SK-N-SH treated with all-trans-retinoic acid at 6 μM for 48 hours (cell line): ENCODE results near the gene MYCN.

ENCODE experiments used
- ATAC-seq: fragments of 200-7000 bp; cut with Tn5 transposase; 3 replicates; pipeline ENCODE4 v1.9.1; 2020; ENCODE audit warnings: mild to moderate bottlenecking, moderate library complexity
- BACH2 ChIP-seq: fragments of 250-450 bp; sonication (Bioruptor Pico); IDR thresholded peaks from 2 replicates; pipeline ENCODE4 v1.9.0; 2021; ENCODE audit warnings: mild to moderate bottlenecking, borderline replicate concordance
- CREB5 ChIP-seq: fragments of 250-450 bp; sonication (Bioruptor Pico); IDR thresholded peaks from 2 replicates; pipeline ENCODE4 v1.5.1; 2020; ENCODE audit warnings: low read depth, mild to moderate bottlenecking, moderate library complexity
- CSDC2 ChIP-seq: fragments of 250-450 bp; sonication (Bioruptor Pico); IDR thresholded peaks from 2 replicates; pipeline ENCODE4 v1.5.0; 2020; ENCODE audit warnings: mild to moderate bottlenecking, moderate library complexity
- ESRRG ChIP-seq: fragments of 250-450 bp; sonication (Bioruptor Pico); IDR thresholded peaks from 2 replicates; pipeline ENCODE4 v1.6.1; 2021; ENCODE audit warnings: mild to moderate bottlenecking
- GLIS3 ChIP-seq: fragments of 250-450 bp; sonication (Bioruptor Pico); IDR thresholded peaks from 2 replicates; pipeline ENCODE4 v1.5.0; 2020; ENCODE audit warnings: mild to moderate bottlenecking, moderate library complexity
- ISL1 ChIP-seq: fragments of 250-450 bp; sonication (Bioruptor Pico); IDR thresholded peaks from 2 replicates; pipeline ENCODE4 v2.1.2; 2022; ENCODE audit warnings: mild to moderate bottlenecking, moderate library complexity
- OSR1 ChIP-seq: fragments of 250-450 bp; sonication (Bioruptor Pico); IDR thresholded peaks from 2 replicates; pipeline ENCODE4 v1.8.0; 2022; ENCODE audit warnings: moderate library complexity, mild to moderate bottlenecking, inconsistent platforms
- PPARA ChIP-seq: fragments of 250-450 bp; sonication (Bioruptor Pico); IDR thresholded peaks from 2 replicates; pipeline ENCODE4 v1.5.0; 2020; ENCODE audit warnings: mild to moderate bottlenecking, borderline replicate concordance
- RARB ChIP-seq: fragments of 250-450 bp; sonication (Bioruptor Pico); IDR thresholded peaks from 2 replicates; pipeline ENCODE4 v1.8.0; 2021; ENCODE audit warnings: mild to moderate bottlenecking, moderate library complexity
- SNAI2 ChIP-seq: fragments of 250-450 bp; sonication (Bioruptor Pico); IDR thresholded peaks from 2 replicates; pipeline ENCODE4 v1.5.0; 2020; ENCODE audit warnings: mild to moderate bottlenecking, moderate library complexity
- TCF4 ChIP-seq: fragments of 250-450 bp; sonication (Bioruptor Pico); IDR thresholded peaks from 2 replicates; pipeline ENCODE4 v1.8.0; 2021; ENCODE audit warnings: mild to moderate bottlenecking, moderate library complexity, borderline replicate concordance
- TOX ChIP-seq: fragments of 250-450 bp; sonication (Bioruptor Pico); IDR thresholded peaks from 2 replicates; pipeline ENCODE4 v1.8.0; 2021; ENCODE audit warnings: mild to moderate bottlenecking, moderate library complexity, borderline replicate concordance
- TSHZ2 ChIP-seq: fragments of 250-450 bp; sonication (Bioruptor Pico); IDR thresholded peaks from 2 replicates; pipeline ENCODE4 v1.5.0; 2020; ENCODE audit warnings: mild to moderate bottlenecking, moderate library complexity
- ZC3H10 ChIP-seq: fragments of 250-450 bp; sonication (Bioruptor Pico); IDR thresholded peaks from 2 replicates; pipeline ENCODE4 v1.5.1; 2021; ENCODE audit warnings: mild to moderate bottlenecking, moderate library complexity
- ZFP3 ChIP-seq: fragments of 250-450 bp; sonication (Bioruptor Pico); IDR thresholded peaks from 2 replicates; pipeline ENCODE4 v1.5.0; 2020; ENCODE audit warnings: mild to moderate bottlenecking, moderate library complexity
- ZFP30 ChIP-seq: fragments of 450-650 bp; formaldehyde crosslinking; IDR thresholded peaks from 2 replicates; pipeline ENCODE4 v1.5.0; 2022; ENCODE audit warnings: mild to moderate bottlenecking, moderate library complexity
- ZNF565 ChIP-seq: fragments of 450-650 bp; formaldehyde crosslinking; conservative IDR thresholded peaks from 2 replicates; pipeline ENCODE4 v1.5.0; 2020; ENCODE audit warnings: low read depth, mild to moderate bottlenecking, moderate library complexity
- ZNF70 ChIP-seq: fragments of 450-650 bp; formaldehyde crosslinking; IDR thresholded peaks from 2 replicates; pipeline ENCODE4 v1.5.0; 2020; ENCODE audit warnings: mild to moderate bottlenecking, moderate library complexity
- ZNF8 ChIP-seq: fragments of 450-650 bp; formaldehyde crosslinking; IDR thresholded peaks from 2 replicates; pipeline ENCODE4 v1.5.0; 2020; ENCODE audit warnings: mild to moderate bottlenecking, moderate library complexity
- TF ChIP-seq, protein P1 (sequence below): fragments of 250-450 bp; sonication (Bioruptor Pico); IDR thresholded peaks from 2 replicates; pipeline ENCODE4 v1.8.0; 2021; ENCODE audit warnings: low read depth, mild to moderate bottlenecking, moderate library complexity, borderline replicate concordance
- TF ChIP-seq, protein P2 (sequence below): fragments of 250-450 bp; sonication (Bioruptor Pico); IDR thresholded peaks from 2 replicates; pipeline ENCODE4 v1.5.1; 2021; ENCODE audit warnings: mild to moderate bottlenecking, moderate library complexity
- TF ChIP-seq, protein P3 (sequence below): fragments of 250-450 bp; sonication (Bioruptor Pico); IDR thresholded peaks from 2 replicates; pipeline ENCODE4 v1.8.0; 2020; ENCODE audit warnings: mild to moderate bottlenecking, moderate library complexity, borderline replicate concordance

MYCN gene

DNA sequence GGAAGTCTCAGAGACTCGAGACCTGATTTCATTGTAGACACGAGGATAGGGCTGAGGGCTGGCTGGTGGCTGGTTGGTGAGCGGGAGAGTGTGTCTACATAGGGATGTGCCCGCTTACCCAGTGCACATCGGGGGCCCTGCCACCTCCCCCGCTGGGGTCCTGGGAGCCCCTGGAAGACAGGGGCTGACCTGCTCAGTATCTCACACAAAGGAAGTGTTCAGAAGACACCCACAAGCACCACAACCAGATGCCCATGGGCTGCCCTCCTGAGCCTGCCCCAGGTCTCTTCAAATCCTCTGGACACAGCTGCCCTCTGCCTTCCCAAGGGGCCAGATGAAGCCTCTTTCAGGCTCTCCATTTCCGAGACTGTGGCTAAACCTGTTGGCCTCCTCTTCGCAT is 43.1 kb downstream of the MYCN start:
- TF ChIP-seq OSR1 (CRISPR knock-in tag) (no peak), CSDC2 (CRISPR knock-in tag) (no peak), BACH2 (no peak), CREB5 (CRISPR knock-in tag) (no peak), ZFP3 (no peak), TCF4 (CRISPR knock-in tag) (no peak), PPARA (CRISPR knock-in tag) (no peak), TOX (CRISPR knock-in tag) (no peak), TSHZ2 (CRISPR knock-in tag) (no peak), SNAI2 (no peak), ISL1 (CRISPR knock-in tag) (no peak)
- TF ChIP-seq, protein P1, sequence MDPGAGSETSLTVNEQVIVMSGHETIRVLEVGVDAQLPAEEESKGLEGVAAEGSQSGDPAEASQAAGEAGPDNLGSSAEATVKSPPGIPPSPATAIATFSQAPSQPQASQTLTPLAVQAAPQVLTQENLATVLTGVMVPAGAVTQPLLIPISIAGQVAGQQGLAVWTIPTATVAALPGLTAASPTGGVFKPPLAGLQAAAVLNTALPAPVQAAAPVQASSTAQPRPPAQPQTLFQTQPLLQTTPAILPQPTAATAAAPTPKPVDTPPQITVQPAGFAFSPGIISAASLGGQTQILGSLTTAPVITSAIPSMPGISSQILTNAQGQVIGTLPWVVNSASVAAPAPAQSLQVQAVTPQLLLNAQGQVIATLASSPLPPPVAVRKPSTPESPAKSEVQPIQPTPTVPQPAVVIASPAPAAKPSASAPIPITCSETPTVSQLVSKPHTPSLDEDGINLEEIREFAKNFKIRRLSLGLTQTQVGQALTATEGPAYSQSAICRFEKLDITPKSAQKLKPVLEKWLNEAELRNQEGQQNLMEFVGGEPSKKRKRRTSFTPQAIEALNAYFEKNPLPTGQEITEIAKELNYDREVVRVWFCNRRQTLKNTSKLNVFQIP (CRISPR knock-in tag): no peak
- TF ChIP-seq, protein P2, sequence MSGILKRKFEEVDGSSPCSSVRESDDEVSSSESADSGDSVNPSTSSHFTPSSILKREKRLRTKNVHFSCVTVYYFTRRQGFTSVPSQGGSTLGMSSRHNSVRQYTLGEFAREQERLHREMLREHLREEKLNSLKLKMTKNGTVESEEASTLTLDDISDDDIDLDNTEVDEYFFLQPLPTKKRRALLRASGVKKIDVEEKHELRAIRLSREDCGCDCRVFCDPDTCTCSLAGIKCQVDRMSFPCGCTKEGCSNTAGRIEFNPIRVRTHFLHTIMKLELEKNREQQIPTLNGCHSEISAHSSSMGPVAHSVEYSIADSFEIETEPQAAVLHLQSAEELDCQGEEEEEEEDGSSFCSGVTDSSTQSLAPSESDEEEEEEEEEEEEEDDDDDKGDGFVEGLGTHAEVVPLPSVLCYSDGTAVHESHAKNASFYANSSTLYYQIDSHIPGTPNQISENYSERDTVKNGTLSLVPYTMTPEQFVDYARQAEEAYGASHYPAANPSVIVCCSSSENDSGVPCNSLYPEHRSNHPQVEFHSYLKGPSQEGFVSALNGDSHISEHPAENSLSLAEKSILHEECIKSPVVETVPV: no peak
- no peak for ATAC-seq

DNA sequence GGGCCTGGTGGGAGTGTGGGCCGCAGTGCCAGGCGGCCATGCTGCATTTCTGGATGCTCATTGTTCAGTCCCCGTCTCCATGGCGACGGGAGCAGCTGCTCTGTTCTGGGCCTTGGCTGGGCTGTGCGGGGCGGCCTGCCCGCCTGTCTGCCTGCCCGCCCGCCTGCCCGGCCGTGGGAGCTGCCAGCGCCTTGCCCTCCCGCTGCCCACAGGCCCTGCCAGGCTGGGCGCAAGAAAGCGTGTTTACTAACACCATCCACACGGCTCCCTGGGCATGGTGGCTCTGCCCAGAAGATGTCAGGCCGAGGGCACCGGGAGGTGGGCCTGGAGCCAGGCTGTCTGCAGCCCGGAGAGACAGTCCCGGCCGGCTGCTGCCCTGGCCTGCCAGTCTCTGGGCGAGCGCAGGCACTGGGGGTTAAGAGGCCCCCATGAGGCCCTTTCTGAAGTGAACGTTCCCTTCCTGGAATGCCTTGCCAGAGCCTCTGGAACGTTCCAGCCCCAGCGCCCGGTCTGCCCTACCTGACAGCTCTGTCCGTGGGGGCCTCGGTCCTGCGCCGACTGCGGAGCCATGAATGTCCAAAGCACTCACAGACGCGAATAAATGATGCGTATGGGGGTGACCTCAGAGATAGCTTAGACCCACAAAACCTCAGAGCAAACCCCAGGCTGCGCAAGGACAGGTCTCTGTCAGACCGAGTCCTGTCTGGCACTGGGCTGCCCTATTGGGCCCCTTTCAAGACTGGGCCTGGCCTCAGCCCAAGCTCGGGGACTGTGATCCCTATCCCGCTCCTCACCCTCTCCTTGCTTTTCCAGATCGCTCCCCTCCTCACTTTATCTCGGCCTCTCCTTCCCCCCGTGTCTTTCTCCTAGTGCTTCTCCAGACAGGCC is 44.3 kb downstream of the MYCN start:
- TF ChIP-seq, protein P2: no peak
- TF ChIP-seq RARB (no peak), BACH2 (no peak), SNAI2 (no peak), CREB5 (CRISPR knock-in tag) (no peak), OSR1 (CRISPR knock-in tag) (no peak), ZNF565 (CRISPR knock-in tag) (no peak), PPARA (CRISPR knock-in tag) (no peak), GLIS3 (CRISPR knock-in tag) (no peak), ESRRG (CRISPR knock-in tag) (no peak), ZNF8 (CRISPR knock-in tag) (no peak), ISL1 (CRISPR knock-in tag) (no peak), ZFP30 (CRISPR knock-in tag) (no peak), TOX (CRISPR knock-in tag) (no peak), ZC3H10 (CRISPR knock-in tag) (no peak), TCF4 (CRISPR knock-in tag) (no peak), ZFP3 (no peak), ZNF70 (CRISPR knock-in tag) (no peak)
- TF ChIP-seq, protein P3, sequence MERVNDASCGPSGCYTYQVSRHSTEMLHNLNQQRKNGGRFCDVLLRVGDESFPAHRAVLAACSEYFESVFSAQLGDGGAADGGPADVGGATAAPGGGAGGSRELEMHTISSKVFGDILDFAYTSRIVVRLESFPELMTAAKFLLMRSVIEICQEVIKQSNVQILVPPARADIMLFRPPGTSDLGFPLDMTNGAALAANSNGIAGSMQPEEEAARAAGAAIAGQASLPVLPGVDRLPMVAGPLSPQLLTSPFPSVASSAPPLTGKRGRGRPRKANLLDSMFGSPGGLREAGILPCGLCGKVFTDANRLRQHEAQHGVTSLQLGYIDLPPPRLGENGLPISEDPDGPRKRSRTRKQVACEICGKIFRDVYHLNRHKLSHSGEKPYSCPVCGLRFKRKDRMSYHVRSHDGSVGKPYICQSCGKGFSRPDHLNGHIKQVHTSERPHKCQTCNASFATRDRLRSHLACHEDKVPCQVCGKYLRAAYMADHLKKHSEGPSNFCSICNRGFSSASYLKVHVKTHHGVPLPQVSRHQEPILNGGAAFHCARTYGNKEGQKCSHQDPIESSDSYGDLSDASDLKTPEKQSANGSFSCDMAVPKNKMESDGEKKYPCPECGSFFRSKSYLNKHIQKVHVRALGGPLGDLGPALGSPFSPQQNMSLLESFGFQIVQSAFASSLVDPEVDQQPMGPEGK (CRISPR knock-in tag): no peak
- ATAC-seq: peak; percentile 47; the same call in 2 of the 3 replicates
